Measurements from ENCODE around the gene UCHL3. TPM values are rescaled to one million over a fixed set of nuclear protein-coding genes. Genes with fewer than 3 reads are reported as not detected.
A peak's percentile ranks its signal among the peaks of the same experiment; 100 is the strongest.

The UCHL3 gene
- total RNA-seq (2021; fragmentation: NEBNext Ultra II Directional; extraction: Animal tissue kit (Norgen Biotek cat#: 25700)): 61.1 and 63.1 TPM in 2 replicates
- 17.4 and 33.0 TPM in 2 replicates for polyA plus RNA-seq (2011; rRNA removed)
- polyA plus RNA-seq (2011; cell fraction: cytosol; rRNA removed): 39.4 TPM
- 7.6 TPM for polyA plus RNA-seq (2011; cell fraction: nucleus; rRNA removed)
- polyA plus RNA-seq (2012, experiment 1 of 2): 39.4 to 72.7 TPM (median 45.4 TPM) in 4 replicates
- 19.0 TPM for polyA plus RNA-seq (2012, experiment 2 of 2)
- polyA plus RNA-seq (2013, experiment 1 of 2): 60.7 TPM
- polyA plus RNA-seq (2013, experiment 2 of 2): 66.2 TPM
- polyA minus RNA-seq (2011; rRNA and poly(A)+ RNA removed): 15.2 and 27.2 TPM in 2 replicates
- polyA minus RNA-seq (2011; cell fraction: cytosol; rRNA and poly(A)+ RNA removed): 11.1 TPM
- polyA minus RNA-seq (2011; cell fraction: nucleus; rRNA and poly(A)+ RNA removed): 9.0 TPM
- long read RNA-seq, experiment 1, partial matches to known transcripts: 14 of 48 reads
- long read RNA-seq, experiment 1, other reads (novel, unspliced or antisense): 33 of 48 reads
- long read RNA-seq, experiment 2, transcript UCHL3-206 (8 exons, 1,050 nt): major isoform, 14 of 22 reads
- long read RNA-seq, experiment 2, partial matches to known transcripts: 3 of 22 reads
- long read RNA-seq, experiment 2, other reads (novel, unspliced or antisense): 5 of 22 reads

DNA sequence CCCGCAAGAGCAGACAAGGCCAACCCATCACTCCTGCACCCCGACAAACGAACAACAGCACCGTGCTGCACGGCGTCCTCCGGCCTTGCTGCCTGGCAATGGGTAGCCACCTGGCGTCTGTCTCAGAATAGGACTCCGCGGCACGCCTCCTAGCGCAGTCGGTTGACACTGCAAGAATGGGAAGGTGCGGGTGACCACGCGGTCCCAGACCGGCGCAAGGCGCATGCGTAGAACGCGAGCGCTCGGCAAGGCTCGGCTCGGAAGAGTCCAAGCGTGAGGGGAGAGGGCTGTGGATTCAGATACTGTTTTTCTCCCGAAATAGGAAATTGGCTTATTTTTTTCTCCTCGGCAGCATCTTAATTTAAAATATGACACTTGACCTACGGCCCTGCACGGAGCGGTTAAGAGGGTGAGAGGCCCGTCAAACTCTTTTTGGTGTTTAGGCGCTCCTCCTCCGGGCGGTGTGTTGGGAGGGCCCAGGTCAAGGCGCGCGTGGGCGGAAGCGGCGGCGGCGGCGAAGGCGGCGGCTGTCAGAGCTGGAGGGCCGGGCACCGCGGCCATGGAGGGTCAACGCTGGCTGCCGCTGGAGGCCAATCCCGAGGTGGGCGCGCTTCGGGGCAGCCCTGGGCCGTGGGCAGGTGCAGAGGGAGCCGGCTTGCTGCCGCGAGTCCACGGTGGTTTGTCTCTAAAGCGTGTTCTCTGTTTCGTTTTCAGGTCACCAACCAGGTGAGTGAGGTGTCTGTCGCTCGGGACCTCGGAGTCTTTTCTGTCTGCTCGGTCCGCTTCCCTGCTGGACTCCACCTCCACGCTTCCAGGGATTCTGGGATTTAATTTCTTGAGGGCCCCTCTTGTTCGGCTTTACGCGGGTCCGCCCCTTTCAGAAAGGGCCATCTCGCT, at the start of gene UCHL3:
UCHL3 (plus strand) TSS at position 530 of the 897 bp plus-strand sequence; CDS start at position 560, 30 bp downstream.
- peak within 1 kb of the TSS; percentile 54; the same call in 1 of the 2 replicates for H4K8ac ChIP-seq (ENCODE audit: extremely low read depth, insufficient read depth, low read length)
- H2BK5ac ChIP-seq (ENCODE audit: low read depth, low read length): peak within 1 kb of the TSS; percentile 75
- H3K18ac ChIP-seq (ENCODE audit: extremely low read depth, low read length): peak within 1 kb of the TSS; percentile 66; the same call in 1 of the 2 replicates
- ChIA-PET POLR2A (ENCODE audit: partially characterized antibody) (interaction anchor here (0.6 to 2.0 kb wide), 3 partner anchors 12 to 75 kb away, joined by 3 to 8 read pairs (median 3); partner anchors contain the start of gene COMMD6), CTCF (ENCODE audit: partially characterized antibody) (interaction anchor here (0.6 to 0.9 kb wide), 4 partner anchors 8 to 234 kb away, joined by 3 to 4 read pairs (median 3); partner anchors contain the start of gene COMMD6)
- no peak within 1 kb of the TSS for H3K4ac ChIP-seq (replicated peaks; ENCODE audit: insufficient read length, low read depth, low read length)
- H2BK120ac ChIP-seq (replicated peaks; ENCODE audit: low read depth, low read length): no peak within 1 kb of the TSS
- no peaks in the 10 kb centered on the region for H3K9me3 ChIP-seq (ENCODE audit: insufficient read depth in 2 of 2, low read depth in 1 of 2, low read length in 1 of 2)
- H2AK5ac ChIP-seq (ENCODE audit: low read depth, low read length): no peak within 1 kb of the TSS
- no peaks in the 10 kb centered on the region for H4K20me1 ChIP-seq (replicated peaks in 1 of 2; ENCODE audit: control insufficient read depth in 1 of 2, insufficient read depth in 2 of 2, low read length in 2 of 2)
- no peak within 1 kb of the TSS for H2BK12ac ChIP-seq (ENCODE audit: low read depth, low read length)
- FAIRE-seq (peak; percentile 90), DNase-seq (ENCODE audit: low read depth in 1 of 2, low spot score in 2 of 2) (peak; percentile 89 to 98)
- peaks cover 0 to 25% of the 10 kb centered on the region in 2 experiments; a peak in 2 of 4 replicates for H3K79me2 ChIP-seq (ENCODE audit: control insufficient read depth in 1 of 2, insufficient read depth in 2 of 2, low read length in 2 of 2)
- H3K23ac ChIP-seq (ENCODE audit: insufficient read length): no peak within 1 kb of the TSS
- 2% methylated on average over 64 of the region's 74 CpGs; no CpG with 5 or more reads in 1 of the 2 experiments for WGBS, 2 experiments (ENCODE audit: extremely low coverage in 1 of 2, insufficient coverage in 1 of 2, insufficient read length in 1 of 2, insufficient replicate concordance in 2 of 2, low coverage in 1 of 2, low lambda C conversion rate in 2 of 2, missing lambda C conversion rate in 1 of 2)
- peak within 1 kb of the TSS; percentile 33 for H3K56ac ChIP-seq (replicated peaks; ENCODE audit: insufficient read length, low read depth, low read length)
- H3K9ac ChIP-seq (replicated peaks in 1 of 4; ENCODE audit: extremely low read depth in 1 of 4, low read depth in 3 of 4, low read length in 3 of 4): peak within 1 kb of the TSS; percentile 82 to 93 (median 90)
- H2AFZ ChIP-seq (ENCODE audit: low read length): peak within 1 kb of the TSS; percentile 97
- H3K14ac ChIP-seq (ENCODE audit: insufficient read length): no peak within 1 kb of the TSS
- peak within 1 kb of the TSS; percentile 90 to 93 (median 93) for H3K4me3 ChIP-seq (ENCODE audit: extremely low read depth in 1 of 4, insufficient read depth in 2 of 4, low read depth in 3 of 4, low read length in 4 of 4)
- peak within 1 kb of the TSS; percentile 96 for H3K27ac ChIP-seq (ENCODE audit: low read depth, low read length)
- H2BK20ac ChIP-seq (ENCODE audit: low read length): no peak within 1 kb of the TSS
- peak within 1 kb of the TSS; percentile 93 for H4K91ac ChIP-seq (replicated peaks; ENCODE audit: insufficient read length, low read length)
- H2BK15ac ChIP-seq (ENCODE audit: low read length): peak within 1 kb of the TSS; percentile 54; the same call in 1 of the 2 replicates
- H3K4me2 ChIP-seq (ENCODE audit: insufficient read depth in 1 of 2, low read depth in 2 of 2, low read length in 2 of 2): peak within 1 kb of the TSS; percentile 76 to 85
- no peaks in the 10 kb centered on the region for H3K27me3 ChIP-seq (replicated peaks in 1 of 4; ENCODE audit: control insufficient read depth in 3 of 4, extremely low read depth in 1 of 4, insufficient read depth in 3 of 4, low read length in 3 of 4)
- peaks cover 0 to 7% (median 2%) of the 10 kb centered on the region in 4 experiments; a peak in 2 of 7 replicates for H3K4me1 ChIP-seq (replicated peaks in 1 of 4; ENCODE audit: control insufficient read depth in 3 of 4, insufficient read depth in 4 of 4, low read length in 3 of 4)
- peaks cover 4% of the 10 kb centered on the region for H3K23me2 ChIP-seq (ENCODE audit: low read depth, low read length)
- H3K36me3 ChIP-seq (ENCODE audit: control insufficient read depth in 2 of 4, insufficient read depth in 4 of 4, low read length in 3 of 4): no peaks in the 10 kb centered on the region
- H3K79me1 ChIP-seq (ENCODE audit: low read depth, low read length): no peaks in the 10 kb centered on the region; the same call in 1 of the 2 replicates
- peak within 1 kb of the TSS; percentile 89 for H4K5ac ChIP-seq (ENCODE audit: insufficient read length, low read depth, low read length)
- TF ChIP-seq KDM4A (IDR thresholded peaks at IDR 0.05; ENCODE audit: low read depth, low read length, severe bottlenecking): peak; percentile 79

Data from H1 (cell line).